GM12874 (cell line): ENCODE measurements around the gene SPRY2.
A peak's percentile ranks its signal among the peaks of the same experiment; 100 is the strongest.

Experiments
- TF ChIP-seq, protein P1 (sequence below): IDR thresholded peaks from 2 replicates; pipeline ENCODE4 v1.5.1; 2011; ENCODE audit warnings: low read depth, mild to moderate bottlenecking, control low read depth, low read length, moderate library complexity; ENCODE audit not compliant: insufficient read depth

SPRY2 gene

DNA sequence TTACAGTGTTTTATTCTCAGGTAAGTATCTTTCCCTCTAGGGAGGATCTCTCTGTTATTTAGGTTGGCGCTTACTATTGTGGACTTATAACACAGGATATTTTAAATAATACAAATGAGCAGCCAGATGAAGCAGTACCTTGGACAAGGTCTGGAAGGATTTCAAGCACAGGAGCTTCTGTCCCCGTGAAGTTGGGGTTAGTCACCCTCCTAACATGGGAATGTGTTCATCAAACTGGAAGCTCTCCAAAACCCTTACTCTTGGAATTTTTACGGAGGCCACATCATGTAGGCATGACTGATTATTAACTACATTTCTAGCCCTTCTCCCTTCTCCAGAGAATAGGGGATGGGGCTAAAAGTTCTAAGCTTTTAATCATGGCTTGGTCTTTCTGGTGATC, 38.3 kb upstream of the SPRY2 start:
- TF ChIP-seq, protein P1, sequence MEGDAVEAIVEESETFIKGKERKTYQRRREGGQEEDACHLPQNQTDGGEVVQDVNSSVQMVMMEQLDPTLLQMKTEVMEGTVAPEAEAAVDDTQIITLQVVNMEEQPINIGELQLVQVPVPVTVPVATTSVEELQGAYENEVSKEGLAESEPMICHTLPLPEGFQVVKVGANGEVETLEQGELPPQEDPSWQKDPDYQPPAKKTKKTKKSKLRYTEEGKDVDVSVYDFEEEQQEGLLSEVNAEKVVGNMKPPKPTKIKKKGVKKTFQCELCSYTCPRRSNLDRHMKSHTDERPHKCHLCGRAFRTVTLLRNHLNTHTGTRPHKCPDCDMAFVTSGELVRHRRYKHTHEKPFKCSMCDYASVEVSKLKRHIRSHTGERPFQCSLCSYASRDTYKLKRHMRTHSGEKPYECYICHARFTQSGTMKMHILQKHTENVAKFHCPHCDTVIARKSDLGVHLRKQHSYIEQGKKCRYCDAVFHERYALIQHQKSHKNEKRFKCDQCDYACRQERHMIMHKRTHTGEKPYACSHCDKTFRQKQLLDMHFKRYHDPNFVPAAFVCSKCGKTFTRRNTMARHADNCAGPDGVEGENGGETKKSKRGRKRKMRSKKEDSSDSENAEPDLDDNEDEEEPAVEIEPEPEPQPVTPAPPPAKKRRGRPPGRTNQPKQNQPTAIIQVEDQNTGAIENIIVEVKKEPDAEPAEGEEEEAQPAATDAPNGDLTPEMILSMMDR: no peak

DNA sequence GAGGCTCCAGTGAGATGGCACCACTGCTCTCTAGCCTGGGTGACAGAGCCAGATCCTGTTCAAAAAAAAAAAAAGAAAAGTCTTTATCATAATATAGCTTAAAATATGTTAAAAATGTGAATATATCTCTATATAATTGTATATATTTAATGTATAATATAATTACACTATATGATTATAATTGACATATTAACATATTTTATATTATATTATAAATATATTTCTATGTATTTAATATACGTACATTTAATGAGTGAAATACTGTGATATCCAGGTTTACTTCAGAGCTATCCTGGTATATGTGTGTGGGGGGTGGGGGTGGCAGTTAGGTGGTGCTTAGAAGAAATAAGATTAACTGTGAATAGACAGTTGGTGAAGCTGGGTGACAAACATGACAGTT, 35.6 kb upstream of the SPRY2 start:
- TF ChIP-seq, protein P1: no peak

DNA sequence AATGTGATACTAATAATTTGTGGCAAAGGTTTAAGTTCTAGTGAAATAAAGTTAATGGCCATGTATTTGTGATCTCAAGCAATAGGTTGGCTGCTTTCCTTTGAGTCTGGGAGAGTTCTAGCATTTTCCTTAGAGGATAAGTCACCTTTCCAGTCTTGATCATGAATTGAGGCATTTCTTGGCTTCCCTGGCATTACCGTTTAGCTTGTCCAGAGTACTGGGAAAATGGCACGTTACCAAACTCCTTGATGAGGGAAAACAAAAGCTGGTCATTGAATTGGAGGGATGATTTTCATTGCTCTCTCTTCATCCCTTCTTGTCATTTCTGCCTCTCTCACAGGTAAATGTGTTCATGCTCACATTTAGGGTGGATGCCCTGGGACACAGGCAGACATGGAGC, 34.0 kb upstream of the SPRY2 start:
- TF ChIP-seq, protein P1: no peak

DNA sequence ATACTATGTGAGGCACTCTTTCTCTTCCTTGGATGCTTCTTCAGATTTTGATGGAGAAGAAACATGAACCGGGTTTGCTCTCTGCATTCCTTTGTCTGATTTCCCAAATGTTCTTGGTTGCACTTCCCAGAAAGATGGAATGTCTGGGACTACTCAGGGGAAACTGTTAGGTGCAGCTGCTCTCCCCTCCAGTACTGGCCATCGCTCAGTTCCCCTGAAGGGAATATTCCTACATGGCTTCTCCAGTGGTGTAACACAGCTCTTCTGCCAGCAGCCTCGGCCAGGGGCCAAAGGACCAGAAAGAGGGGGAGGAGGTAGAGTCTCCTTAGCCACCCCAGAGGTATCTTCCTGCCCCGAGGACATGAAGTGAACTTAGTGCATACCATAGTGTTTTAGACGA, 33.5 kb upstream of the SPRY2 start:
- TF ChIP-seq, protein P1: no peak

DNA sequence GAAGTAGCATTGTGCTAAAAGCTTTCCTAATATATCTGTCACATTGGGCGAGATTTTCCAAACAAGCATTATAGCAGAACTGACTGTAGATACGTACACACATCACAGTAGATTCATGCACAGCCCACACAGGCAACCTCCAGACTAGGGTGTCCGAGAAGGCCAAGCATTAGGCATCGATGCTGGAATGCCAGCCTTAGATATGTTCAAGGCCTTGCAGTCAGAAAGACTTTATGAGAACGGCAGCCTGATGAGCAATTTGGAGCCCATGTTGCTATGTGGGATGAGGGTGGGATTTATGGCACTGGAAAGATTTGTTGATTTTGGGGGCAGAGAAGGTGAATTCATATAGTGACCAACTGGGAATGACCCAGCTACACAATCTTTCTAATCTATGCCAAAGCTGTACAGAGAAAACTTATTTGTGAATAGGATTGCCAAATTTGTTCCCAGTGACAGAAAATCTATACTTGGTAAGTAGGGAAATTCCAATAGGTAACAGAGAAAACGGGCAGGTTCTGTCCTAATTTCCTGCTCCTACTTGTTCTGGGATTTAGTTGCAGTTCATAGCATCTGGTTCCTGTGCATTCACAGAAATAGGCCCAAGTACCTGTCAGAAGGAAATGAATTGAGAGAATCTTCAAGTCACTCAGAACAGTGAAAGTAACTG, 31.0 kb upstream of the SPRY2 start:
- TF ChIP-seq, protein P1: no peak

DNA sequence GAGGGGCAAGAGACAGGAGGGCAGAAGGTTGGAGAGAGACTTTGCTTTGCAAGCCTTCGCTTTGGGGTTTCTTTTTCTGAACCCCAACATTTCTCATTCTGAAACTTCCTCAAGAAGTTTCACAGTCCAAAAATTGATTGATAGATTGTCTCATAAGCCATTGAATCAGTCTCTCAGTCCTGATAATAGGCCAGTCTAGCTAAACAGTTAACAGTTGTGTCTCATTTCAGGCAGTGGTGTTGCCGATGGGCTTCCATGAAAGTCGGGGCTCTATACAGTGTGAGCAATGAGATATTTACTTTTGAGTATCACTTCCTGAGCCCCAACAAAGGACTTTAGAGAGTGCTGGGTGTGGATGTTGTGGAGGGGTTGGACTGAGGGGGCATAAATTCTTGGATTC, 26.5 kb upstream of the SPRY2 start:
- TF ChIP-seq, protein P1: no peak

DNA sequence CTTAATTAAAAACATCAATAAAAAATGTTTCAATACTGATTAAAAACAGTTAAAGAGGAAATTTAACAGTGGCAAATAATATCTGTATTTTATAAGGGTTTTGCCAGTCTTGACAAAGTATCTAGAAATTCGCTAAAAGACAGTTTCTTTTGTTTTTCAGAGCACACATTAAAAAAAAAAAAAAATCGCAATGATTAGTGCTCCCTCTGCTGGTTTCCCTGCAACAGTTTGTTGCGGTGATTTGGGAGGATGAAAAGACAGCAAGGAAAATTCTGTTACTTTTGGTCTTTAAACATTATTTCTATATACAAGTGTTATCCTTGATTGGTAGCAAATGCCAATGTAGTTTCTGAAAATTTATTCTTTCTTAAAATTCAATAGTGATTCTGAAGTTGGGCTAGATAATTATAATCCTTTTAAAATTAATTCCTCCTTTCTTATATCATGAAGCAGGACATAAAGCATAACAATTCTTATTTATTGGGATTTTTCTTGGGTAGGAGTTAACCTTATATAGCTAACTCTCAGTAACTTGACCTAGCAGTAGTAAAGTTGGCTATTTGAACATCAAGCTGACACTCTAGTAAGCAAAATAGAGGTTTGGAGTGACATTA, 23.1 kb upstream of the SPRY2 start:
- TF ChIP-seq, protein P1: peak; percentile 46

GRCh38 chr13:80362481-80362880, 21.6 kb upstream of the SPRY2 start:
- TF ChIP-seq, protein P1: no peak
